NCI-H146 (cell line): ENCODE data around the gene KREMEN2.

Experiments used
- DNase-seq: peaks from one replicate; lab custom pipeline; 2025; lab: John Stamatoyannopoulos, UW

The KREMEN2 gene

GRCh38 chr16:2979669-2980226, 15.7 kb downstream of the KREMEN2 start:
- peak; percentile 38 for DNase-seq

GRCh38 chr16:2980227-2981176, 16.4 kb downstream of the KREMEN2 start, which contains the start of gene PKMYT1:
Gene PKMYT1, minus strand, starts transcription at chr16:2980446. Its CDS starts 789 bp downstream, at chr16:2979657.
- peak; percentile 92 for DNase-seq

GRCh38 chr16:2981177-2981898, 17.3 kb downstream of the KREMEN2 start:
- no peak for DNase-seq

GRCh38 chr16:2981899-2982250, 17.8 kb downstream of the KREMEN2 start:
- DNase-seq = no peak

GRCh38 chr16:2982402-2982801, 18.3 kb downstream of the KREMEN2 start:
- no peak for DNase-seq

- DNase-seq = peak; percentile 81
These were observed 19.6 kb downstream of the KREMEN2 start for GRCh38 chr16:2983706-2984136.

GRCh38 chr16:2985462-2985861, 21.4 kb downstream of the KREMEN2 start:
- DNase-seq = no peak

- DNase-seq = no peak
These were observed 21.8 kb downstream of the KREMEN2 start for GRCh38 chr16:2985893-2986355.

GRCh38 chr16:2986623-2987188, 22.6 kb downstream of the KREMEN2 start:
- DNase-seq = no peak

GRCh38 chr16:2987286-2987685, 23.2 kb downstream of the KREMEN2 start:
- no peak for DNase-seq

GRCh38 chr16:2987833-2988232, 23.8 kb downstream of the KREMEN2 start:
- DNase-seq = peak; percentile 28

- no peak for DNase-seq
These were observed 24.6 kb downstream of the KREMEN2 start for GRCh38 chr16:2988590-2989099.

- DNase-seq = no peak
These were observed 26.8 kb downstream of the KREMEN2 start for GRCh38 chr16:2990891-2991290.

GRCh38 chr16:2991566-2992261, 27.6 kb downstream of the KREMEN2 start:
- DNase-seq = no peak

- DNase-seq = no peak
These were observed 28.5 kb downstream of the KREMEN2 start for GRCh38 chr16:2992383-2993081.

- no peak for DNase-seq
These were observed 32.2 kb downstream of the KREMEN2 start for GRCh38 chr16:2996298-2996697.

GRCh38 chr16:2999929-3000328, 35.9 kb downstream of the KREMEN2 start:
- no peak for DNase-seq

GRCh38 chr16:3000540-3000939, 36.5 kb downstream of the KREMEN2 start:
- DNase-seq = no peak

GRCh38 chr16:3001316-3001715, 37.2 kb downstream of the KREMEN2 start:
- DNase-seq = no peak

- DNase-seq = peak; percentile 99
These were observed 39.7 kb downstream of the KREMEN2 start for GRCh38 chr16:3003582-3004270.
